ENCODE results near the gene CHST8.
A peak's percentile ranks its signal among the peaks of the same experiment; 100 is the strongest.

Gene CHST8

GRCh38 chr19:33719366-33720154, 97.8 kb downstream of the CHST8 start:
- DNase-seq: no peak

- no peak for DNase-seq
Measured at GRCh38 chr19:33720155-33720493, 98.4 kb downstream of the CHST8 start.

GRCh38 chr19:33720691-33721682, 99.2 kb downstream of the CHST8 start:
- DNase-seq: no peak

GRCh38 chr19:33721735-33722297, 100.1 kb downstream of the CHST8 start:
- no peak for DNase-seq

- peak; percentile 54 for DNase-seq
Measured at GRCh38 chr19:33722456-33723239, 100.9 kb downstream of the CHST8 start.

- no peak for DNase-seq
Measured at GRCh38 chr19:33723512-33723911, 101.8 kb downstream of the CHST8 start.

GRCh38 chr19:33724021-33724720, 102.4 kb downstream of the CHST8 start:
- DNase-seq: peak; percentile 77

GRCh38 chr19:33724721-33725060, 102.9 kb downstream of the CHST8 start:
- peak; percentile 80 for DNase-seq

- DNase-seq: no peak
Measured at GRCh38 chr19:33725567-33725966, 103.8 kb downstream of the CHST8 start.

GRCh38 chr19:33726756-33727155, 105.0 kb downstream of the CHST8 start:
- DNase-seq: no peak

GRCh38 chr19:33727331-33727998, 105.7 kb downstream of the CHST8 start:
- no peak for DNase-seq

GRCh38 chr19:33728141-33728540, 106.4 kb downstream of the CHST8 start:
- DNase-seq: no peak

- DNase-seq: no peak
Measured at GRCh38 chr19:33730858-33731607, 109.3 kb downstream of the CHST8 start.

- DNase-seq: peak; percentile 60
Measured at GRCh38 chr19:33731881-33732280, 110.1 kb downstream of the CHST8 start.

- no peak for DNase-seq
Measured at GRCh38 chr19:33734913-33735312, 113.2 kb downstream of the CHST8 start.

- DNase-seq: no peak
Measured at GRCh38 chr19:33736158-33736557, 114.4 kb downstream of the CHST8 start.

- DNase-seq: no peak
Measured at GRCh38 chr19:33736787-33737186, 115.0 kb downstream of the CHST8 start.

- no peak for DNase-seq
Measured at GRCh38 chr19:33737681-33738371, 116.1 kb downstream of the CHST8 start.

- peak; percentile 58 for DNase-seq
Measured at GRCh38 chr19:33740811-33741396, 119.2 kb downstream of the CHST8 start.

GRCh38 chr19:33745297-33745696, 123.5 kb downstream of the CHST8 start:
- no peak for DNase-seq
